Cerebellar nuclear complex (tissue), 1 donor: ENCODE data around the gene PATJ.
"Not testable (repeated sequence)": the region's sequence is repeated elsewhere in the genome, so short reads cannot be mapped to it uniquely, and the experiment has no call there.

Experiments used
- DNase-seq, 2 experiments: peaks; one replicate each; lab custom pipeline; 2025; lab: John Stamatoyannopoulos, UW

PATJ gene

DNA sequence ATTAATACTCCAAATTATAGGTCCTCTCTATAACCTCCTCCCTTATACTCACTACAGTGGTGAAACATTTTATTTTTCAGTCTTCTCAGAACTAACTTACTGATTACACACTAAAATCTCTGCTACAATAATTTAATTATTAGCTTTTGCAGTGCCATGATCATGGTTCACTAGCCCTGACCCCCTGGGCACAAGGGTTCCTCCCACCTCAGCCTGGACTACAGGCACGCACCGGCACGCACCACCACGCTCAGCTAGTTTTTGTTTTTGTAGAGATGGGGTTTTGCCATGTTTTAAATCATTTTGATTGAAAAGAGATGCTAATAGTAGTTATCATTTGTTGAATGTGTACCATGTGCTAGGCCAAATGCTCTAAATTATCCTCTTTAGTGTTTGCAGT, 6.3 kb downstream of the PATJ start:
- DNase-seq, result no peak

DNA sequence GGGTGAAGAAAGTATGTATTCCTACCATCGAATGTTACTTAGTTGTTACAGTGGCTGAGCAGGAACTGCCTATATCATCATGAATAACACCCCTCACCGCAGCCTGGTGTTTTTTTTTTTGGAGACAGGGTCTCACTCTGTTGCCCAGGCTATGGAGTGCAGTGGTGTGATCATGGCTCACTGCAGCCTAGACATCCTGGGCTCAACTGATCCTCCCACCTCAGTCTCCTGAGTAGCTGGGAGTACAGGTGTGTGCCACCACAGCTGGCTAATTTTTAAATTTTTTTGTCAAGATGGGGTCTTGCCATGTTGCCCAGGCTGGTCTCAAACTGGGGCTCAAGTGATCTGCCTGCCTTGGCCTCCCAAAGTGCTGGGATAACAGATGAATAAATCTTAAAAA, 7.3 kb downstream of the PATJ start:
- DNase-seq, result no peak

DNA sequence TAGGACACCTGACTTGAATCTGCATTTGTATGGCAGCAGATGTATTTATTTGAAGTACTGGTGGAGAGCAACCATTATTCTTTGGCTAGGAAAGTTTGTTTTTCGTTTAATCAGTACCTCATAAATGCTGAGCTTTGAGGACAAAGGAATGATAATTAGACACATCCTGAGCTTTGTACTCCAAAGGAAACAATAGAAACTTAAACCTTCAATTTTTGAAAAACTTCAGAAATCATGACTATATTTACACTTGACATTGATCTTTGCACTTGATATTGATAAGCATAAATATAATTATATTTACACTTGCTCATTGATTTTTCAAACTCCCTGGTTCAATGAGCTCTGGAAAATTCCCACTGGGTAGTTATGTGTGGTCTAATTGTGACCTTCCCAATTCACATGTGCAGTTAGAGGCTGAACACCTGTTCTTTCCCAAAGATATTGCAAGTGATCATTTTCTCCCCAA, 10.7 kb downstream of the PATJ start:
- no peak for DNase-seq

DNA sequence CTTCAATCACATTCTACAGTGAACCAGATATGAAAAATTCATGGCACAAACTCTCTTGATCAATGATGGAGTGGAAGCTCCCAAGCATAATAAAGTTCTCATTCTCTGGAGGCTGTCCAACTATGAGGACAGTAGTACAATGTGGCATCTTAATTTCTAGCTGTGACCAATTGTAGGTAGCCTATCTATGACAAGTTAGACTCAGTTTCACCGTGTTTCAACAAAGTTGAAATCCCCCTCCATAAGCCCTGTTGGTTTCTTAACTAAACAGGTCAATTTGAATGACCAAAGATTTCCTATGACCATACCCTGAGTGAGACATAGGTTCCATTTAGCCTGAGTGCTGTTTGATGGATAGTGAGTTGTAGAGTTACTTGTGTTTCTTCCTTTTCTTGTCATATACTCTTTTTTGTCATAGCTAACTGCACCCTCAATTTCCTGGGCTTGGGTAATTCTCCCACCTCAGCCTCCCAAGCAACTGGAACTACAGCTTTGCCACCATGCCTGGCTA, 11.8 kb downstream of the PATJ start:
- DNase-seq, result no peak

DNA sequence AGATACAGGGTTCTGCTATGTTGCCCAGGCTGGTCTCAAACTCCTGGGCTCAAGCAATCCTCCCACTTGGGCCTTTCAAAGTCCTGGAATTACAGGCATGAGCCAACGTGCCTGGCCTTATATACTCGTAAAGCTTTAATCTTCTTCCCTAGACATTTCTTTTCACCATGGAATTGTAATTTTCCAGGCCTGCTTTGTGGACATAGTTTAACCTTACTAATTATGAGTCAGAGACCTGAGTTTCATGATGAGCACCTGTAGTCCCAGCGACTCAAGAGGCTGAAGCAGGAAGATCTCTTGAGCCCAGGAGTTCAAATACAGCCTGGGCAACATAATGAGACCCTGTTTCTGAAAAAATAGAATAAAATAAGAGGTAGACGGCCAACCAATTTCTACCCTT, 12.3 kb downstream of the PATJ start:
- DNase-seq, result no peak

DNA sequence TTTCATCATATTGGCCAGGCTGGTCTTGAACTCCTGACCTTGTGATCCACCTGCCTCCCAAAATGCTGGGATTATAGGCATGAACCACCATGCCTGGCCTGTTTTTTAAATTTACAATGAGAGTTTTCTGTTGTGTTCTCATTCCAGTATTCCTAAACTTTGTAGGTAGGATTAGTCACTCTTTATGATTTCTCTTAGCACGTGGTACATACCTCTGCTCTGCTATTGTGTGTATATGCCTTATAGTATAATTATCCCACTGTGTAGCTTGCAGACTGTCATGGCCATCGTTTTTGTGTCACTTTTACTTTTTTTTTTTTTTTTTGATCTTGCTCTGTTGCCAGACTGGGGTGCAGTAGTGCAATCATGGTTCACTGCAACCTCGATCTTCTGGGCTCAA, 14.5 kb downstream of the PATJ start:
- no peak for DNase-seq

DNA sequence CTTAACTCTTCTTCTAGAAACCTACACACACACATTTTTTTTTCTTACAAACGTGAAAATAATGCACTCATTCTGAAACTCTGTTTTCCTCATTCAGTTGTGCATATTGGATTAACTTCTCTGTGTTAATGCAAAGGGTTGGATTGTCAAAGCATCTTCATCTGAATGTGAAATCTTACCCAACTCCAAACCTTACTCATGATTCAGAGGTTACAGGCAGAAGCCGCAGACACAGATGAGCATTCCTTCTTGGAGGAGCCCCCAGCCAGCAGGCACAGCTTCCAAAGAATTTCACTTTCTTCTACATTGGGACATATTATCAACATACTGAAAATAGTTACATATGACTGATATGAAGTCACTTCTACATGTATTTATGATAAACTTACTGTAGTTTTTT, 15.7 kb downstream of the PATJ start:
- no peak for DNase-seq

DNA sequence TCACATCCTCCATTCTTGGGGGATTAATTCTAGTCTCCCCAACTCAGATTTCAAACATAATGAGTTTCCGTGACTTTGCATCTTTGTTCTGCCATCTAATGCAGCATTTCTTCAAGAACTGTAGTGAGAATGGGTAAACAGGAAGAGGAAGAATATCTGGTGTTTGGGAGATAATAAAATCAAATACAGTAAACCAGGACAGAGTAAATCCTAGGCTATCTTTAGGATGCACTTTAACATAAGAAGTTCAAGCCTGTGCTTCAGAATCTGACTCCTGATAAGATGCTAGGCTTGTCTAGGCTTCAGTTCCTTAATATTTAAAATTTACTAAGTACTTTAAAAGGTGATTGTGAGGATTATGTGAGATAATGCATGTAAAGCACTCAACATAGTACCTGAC, 27.9 kb downstream of the PATJ start:
- no peak for DNase-seq

DNA sequence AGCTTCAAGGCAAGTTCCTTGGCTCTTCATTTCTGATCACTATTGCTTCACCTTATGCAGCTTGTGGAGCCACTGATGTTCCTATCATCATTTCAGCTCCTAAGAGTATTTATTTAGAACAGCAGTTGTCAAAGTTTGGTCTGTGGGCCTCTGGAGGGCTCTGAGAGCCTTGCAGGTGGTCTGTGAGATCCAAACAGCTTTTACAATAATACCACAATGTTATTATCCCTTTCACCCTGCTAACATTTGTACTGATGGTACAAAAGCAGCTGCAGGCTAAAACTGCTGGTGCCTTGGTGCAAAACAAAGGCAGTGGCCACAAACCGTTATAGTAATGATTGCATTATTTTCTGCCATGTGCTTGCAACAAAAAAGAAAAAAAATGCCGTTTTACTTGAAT, 33.8 kb downstream of the PATJ start:
- DNase-seq, result no peak

DNA sequence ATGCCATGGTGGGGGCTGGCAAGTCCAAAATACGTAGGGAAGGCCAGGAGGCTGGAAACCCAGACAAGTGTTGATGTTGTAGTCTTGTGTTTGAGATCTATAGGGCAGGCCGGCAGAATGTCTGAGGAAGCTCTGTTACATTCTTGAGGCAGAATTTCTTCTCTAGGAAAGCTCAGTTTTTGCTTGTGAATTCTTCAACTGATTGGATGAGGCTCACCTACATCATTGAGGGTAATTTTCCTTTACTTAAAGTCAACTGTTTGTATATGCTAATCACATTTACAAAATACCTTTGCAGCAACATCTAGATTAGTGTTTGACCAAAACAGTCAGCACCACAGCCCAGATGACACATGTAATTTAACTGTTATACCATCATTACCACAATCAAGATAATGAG, 37.0 kb downstream of the PATJ start:
- DNase-seq, result no peak

DNA sequence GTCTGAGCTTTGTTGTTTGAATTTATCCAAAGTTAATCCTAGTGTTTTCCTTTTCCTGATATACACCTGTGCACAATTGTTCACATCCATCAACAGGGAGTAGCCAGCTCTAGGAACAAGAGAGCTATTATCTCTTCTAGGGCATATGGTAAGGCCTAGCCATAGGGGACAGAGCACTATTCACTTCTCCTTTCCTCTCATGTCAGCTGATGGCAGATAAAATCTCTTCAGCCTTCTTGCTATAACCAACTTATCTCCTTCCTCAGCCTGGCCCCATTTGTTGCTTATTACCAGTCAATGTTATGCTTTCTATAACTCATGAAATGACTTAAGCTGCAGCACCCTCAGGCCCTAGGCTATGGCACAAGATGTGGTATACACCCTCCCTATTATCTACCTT, 38.9 kb downstream of the PATJ start:
- DNase-seq, result no peak

DNA sequence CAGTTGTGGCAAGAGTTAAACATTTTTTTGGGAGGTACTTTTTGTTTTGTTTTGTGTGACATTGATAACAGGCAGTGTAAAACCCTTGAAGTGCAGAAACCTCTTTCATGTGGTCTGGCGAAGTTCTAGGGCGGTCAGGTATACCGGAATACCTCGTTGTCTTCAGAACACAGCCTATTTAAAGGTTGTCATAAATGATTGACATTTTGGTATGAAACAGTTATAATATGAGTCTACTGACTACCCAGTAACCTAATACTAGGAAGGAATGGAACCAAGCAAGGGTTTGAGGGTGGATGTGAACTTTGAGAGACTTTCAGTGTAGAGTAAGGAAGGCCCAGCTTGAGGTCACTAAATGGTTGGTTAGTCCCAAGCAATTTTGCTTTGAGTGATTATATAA, 40.5 kb downstream of the PATJ start:
- DNase-seq, result no peak

DNA sequence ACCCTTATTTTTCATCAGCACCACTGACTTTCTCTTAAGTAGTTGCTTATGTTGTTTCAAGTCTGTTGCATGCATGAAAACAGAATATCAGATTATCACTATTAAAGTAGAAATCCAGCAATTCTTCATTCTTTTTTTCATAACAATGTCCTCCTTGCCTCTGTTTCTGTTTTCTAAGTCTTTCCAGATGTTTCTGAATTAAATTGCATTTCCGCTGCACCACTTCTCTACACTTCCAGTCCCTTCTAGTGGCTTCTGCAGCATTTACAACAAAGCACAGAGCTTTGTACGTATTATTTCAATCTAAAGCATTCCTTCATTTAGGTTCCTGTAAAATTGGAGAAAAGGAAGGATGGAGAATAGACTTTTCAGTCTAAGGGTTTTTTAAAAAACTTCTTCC, 42.4 kb downstream of the PATJ start:
- DNase-seq, result no peak

DNA sequence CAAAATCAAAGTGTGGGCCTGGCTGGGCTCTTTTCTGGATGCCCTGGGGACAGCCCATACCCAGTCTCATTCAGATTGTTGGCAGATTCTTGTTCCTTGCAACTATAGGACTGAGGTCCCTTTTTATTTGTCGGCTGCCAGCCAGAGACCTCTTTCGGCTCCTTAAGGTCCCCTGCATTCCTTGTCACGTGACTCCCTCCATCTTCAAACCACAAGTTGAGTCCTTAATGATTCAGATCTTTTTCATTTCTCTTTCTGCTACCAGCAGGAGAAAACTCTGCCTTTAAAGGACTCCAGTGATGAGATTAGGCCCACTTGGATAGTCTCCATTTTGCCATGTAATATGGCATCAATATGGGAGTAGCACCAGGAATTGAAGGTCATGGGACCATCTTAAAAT, 48.6 kb downstream of the PATJ start:
- DNase-seq, result no peak

DNA sequence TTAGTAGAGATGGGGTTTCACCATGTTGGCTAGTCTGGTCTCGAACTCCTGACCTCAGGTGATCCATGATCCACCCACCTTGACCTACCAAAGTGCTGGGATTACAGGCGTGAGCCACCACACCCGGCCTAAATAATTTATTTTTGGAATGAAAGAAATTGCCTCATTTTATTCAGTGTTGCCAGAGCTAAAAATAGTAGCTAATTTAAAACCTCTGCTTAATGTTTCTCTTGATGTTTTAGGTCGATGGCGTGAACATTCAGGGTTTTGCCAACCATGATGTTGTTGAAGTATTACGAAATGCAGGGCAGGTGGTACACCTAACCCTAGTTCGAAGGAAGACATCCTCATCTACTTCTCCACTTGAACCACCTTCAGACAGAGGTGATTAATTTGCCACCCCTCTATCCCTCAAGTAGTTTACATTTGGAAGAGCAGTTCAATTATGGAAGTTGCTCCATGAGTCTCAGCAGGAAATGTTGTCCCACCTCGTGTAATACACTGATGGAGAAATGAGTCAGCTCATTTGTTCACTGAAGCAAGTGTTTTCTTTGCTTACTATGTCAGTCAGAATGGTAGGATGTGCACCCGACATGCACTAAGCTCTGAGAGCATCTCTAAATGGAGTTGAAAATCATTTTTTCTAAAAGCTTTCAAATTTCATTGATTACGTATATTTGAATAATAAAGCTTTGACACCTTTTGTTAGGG, 54.9 kb downstream of the PATJ start:
- no peak for DNase-seq

DNA sequence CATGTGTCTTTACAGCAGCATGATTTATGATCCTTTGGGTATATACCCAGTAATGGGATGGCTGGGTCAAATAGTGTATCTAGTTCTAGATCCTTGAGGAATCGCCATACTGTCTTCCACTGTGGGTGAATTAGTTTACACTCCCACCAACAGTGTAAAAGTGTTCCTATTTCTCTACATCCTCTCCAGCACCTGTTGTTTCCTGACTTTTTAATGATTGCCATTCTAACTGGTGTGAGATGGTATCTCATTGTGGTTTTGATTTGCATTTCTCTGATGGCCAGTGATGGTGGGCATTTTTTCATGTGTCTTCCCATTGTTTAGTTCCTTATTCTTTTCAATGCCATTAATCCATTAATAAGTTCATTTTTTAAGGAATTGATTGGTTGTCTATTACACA, 58.8 kb downstream of the PATJ start:
- not testable (repeated sequence) for DNase-seq

DNA sequence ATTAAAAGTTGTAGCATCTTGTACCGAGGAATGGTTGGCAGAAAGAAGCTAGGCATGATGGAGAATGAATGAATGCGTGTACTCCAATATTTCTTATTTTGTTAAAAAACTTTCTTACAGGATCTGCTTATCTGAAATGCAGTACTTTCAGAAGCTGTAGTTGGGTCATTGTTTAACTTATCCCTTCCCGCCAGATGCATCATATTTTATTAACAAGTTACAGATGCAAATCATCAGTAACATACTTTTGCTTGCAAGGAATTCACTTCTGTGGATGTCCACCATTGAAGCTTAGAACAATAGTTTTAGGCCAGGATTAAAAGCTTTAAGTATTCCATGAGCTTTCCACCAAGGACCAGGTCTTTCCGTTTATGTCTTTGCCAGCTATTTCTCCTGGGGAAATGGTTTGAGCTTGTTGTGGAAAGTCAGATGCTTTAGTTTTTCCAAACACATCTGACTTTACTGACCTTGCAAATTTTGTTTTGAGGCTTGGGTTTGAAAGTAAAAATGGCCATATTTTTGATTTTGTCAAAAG, 65.4 kb downstream of the PATJ start:
- DNase-seq, result no peak

DNA sequence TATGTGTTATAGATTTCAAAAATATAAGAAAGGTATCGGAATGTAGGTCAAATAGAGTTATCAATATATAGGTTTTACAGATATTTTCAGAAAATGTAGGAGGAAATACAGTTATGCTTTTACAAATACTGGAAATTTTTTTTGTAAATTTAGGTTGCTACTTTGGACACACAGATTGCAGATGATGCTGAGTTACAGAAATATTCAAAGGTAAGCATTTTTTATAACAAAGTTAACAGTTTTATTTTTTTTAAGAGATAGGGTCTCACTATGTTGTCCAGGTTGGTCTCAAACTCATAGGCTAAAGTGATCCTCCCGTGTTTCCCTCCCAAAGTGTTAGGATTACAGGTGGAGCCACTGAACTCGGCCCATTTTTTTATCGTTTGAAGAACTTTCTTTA, 66.0 kb downstream of the PATJ start:
- no peak for DNase-seq

DNA sequence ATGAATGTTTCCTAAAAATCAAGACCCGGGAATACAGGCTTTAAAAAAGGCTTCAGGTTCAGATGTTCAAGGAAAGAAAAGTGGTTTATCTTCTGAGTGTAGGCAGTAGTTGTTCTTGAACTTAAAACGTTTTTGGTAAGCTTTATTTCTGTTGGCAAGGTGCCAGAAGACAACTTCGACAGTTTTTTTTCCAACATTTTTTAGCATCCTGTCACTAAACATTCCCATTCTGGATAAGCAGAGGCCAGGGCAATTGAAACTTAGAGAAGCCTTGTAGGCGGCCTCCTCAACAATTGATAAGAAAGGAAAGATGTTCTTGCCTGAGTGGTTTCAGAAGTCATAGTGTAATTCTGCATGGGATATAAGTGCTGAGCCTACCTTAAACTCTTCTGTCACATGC, 66.7 kb downstream of the PATJ start:
- no peak for DNase-seq

DNA sequence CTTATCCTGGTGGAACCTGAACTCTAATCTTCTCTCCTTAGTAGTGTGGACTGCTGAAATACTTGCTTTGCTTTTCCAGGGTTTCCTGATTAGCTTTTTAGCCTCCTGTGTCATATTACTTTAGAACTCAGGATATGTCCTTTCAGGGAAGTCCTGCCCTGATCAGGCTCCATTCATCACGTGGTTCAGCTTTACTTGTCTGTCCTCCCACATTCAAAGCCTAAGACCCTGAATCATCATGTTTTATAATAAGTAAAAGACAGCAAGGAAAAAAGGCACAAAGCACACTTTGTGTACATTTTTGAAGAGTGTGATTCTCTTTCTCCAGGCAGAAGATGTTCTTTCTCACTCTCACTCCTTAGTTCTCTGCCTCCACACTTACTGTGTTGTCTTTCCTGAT, 70.6 kb downstream of the PATJ start:
- no peak for DNase-seq

DNA sequence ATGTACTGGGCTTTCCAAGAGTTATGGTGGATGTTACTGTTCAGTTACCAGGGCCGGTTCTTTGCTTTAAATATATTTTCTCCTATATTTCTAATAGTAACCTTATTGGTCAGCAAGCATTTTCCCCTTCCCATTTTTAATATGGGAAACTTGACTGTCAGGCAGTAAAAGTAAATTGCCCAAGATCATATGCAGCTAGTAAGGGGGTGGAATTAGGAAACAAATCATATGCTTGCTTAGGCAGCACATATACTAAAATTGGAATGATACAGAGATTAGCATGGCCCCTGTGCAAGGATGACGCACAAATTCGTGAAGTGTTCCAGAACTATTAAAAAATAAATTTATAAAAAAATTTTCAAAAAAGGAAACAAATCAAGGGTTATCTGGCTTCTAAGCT, 73.9 kb downstream of the PATJ start:
- no peak for DNase-seq

DNA sequence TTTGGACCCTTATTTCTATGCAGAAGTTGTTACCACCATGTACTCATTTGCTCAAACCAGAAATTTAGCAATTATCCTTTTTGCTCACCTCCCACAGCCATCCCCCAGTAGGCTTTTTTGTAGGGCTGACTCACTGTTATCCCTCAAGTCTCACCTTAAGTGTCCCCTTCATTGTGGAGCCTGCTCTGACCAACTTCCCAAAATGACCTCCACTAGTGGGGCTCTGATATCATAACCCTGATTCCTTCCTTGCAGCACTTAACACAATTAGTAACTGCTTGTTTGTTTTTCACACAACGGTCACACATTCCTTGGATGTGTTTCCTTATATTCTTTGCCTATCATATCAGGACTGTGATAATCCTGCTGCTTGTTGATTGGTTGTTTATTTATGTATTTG, 76.7 kb downstream of the PATJ start:
- DNase-seq, result no peak

DNA sequence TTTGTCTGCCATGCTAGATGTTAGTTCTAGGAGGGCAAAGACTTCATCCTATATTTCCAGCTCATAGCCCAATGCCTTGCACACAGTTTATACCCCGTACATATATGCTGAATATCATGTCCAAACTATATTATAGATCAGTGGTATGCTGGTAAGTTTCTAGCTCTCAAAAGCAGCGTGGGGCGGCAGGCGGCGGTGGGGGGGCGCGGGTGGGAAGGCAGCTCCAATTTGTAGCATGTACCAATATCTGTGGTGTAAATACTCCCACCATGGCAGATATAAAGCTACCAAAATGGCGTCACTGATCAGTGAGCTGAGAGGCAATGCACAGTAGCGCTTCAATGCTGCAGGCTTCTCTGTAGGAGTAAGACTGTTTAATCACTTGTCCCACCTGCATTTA, 77.1 kb downstream of the PATJ start:
- no peak for DNase-seq

DNA sequence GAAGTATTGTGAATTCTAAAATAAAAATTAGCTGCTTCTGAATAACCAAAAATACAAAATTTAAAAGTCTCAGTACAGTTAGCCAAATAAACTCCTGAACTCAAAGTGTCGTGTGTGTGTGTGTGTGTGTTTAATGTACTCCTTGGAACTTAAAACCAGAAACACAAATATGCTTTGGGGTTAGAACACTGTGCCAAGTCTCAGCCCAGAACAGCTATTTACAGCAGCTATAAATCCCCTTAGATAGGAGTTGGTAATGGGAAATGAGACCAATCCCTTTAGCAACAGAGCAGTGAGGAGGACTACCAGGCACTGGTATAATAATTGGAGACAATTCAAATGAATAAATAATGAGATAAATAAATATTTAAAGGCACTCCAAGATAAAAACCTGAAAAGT, 83.1 kb downstream of the PATJ start:
- DNase-seq, result no peak
